Mammary epithelial cell (primary cell): Measurements from ENCODE around the gene ST3GAL4.

ENCODE experiments used
- EZH2 ChIP-seq: IDR thresholded peaks from 2 replicates; pipeline ENCODE4 v1.6.1; 2012; ENCODE audit warnings: low read length, inconsistent platforms, borderline replicate concordance
- TF ChIP-seq, protein P1 (sequence below), 2 donors: IDR thresholded peaks in 1 of 2; conservative IDR thresholded peaks in 1 of 2; 2 replicates each; pipeline ENCODE4 v1.5.1; 2011 to 2012; ENCODE audit warnings: inconsistent platforms in 2 of 2, low read length in 2 of 2, mild to moderate bottlenecking in 2 of 2, control low read depth in 1 of 2, low read depth in 1 of 2; ENCODE audit not compliant: insufficient read depth in 1 of 2; ENCODE audit errors: extremely low read depth in 1 of 2

DNA sequence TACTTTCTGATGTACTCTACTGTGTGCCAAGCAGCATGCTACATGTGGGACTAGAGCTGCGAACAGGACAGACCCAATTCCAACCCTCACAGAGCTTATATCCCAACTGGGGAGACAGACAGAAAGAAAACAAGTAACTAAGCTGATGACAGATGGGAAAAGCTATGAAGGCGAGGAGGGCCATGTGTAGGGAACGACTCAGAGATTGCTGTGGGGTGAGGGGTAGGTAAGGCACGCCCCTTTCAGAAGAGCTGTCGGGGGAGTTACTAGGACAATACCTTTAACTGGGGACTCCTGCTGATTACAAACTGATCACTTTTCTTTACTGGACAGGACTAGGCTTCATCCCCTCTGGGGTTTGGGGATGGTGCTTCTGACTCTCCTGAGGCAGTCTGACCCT, 48.9 kb downstream of the ST3GAL4 start:
- TF ChIP-seq, protein P1, sequence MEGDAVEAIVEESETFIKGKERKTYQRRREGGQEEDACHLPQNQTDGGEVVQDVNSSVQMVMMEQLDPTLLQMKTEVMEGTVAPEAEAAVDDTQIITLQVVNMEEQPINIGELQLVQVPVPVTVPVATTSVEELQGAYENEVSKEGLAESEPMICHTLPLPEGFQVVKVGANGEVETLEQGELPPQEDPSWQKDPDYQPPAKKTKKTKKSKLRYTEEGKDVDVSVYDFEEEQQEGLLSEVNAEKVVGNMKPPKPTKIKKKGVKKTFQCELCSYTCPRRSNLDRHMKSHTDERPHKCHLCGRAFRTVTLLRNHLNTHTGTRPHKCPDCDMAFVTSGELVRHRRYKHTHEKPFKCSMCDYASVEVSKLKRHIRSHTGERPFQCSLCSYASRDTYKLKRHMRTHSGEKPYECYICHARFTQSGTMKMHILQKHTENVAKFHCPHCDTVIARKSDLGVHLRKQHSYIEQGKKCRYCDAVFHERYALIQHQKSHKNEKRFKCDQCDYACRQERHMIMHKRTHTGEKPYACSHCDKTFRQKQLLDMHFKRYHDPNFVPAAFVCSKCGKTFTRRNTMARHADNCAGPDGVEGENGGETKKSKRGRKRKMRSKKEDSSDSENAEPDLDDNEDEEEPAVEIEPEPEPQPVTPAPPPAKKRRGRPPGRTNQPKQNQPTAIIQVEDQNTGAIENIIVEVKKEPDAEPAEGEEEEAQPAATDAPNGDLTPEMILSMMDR (conservative IDR thresholded peaks at IDR 0.05 in 1 of 2, IDR thresholded peaks at IDR 0.05 in 1 of 2; ENCODE audit: extremely low read depth in 1 of 2, insufficient read depth in 1 of 2, low read depth in 1 of 2, low read length in 2 of 2): no peak
- no peak for TF ChIP-seq EZH2
